ENCODE measurements around the gene ARHGEF1.

- TF ChIP-seq CTCF (IDR thresholded peaks at IDR 0.05) (no peak), POLR2A (IDR thresholded peaks at IDR 0.05) (no peak)
These were observed 37.1 kb downstream of the ARHGEF1 start for GRCh38 chr19:41919948-41920712.
